Measurements from ENCODE around the gene PCDHGC5. TPM values are rescaled to one million over a fixed set of nuclear protein-coding genes. Genes with fewer than 3 reads are reported as not detected.

The PCDHGC5 gene
- total and polyA plus RNA-seq, 9 of the 15 experiments (the other 6 are each of a cell fraction or from before 2014, with no cell fraction given), result not detected

GRCh38 chr5:141486091-141486490, 2.8 kb upstream of the PCDHGC5 start:
- H3K9me3 ChIP-seq (replicated peaks; ENCODE audit: control insufficient read depth, insufficient read depth, low read depth, low read length), result no peaks in the 10 kb centered on the region
- H3K4me3 ChIP-seq, result no peak overlapping the region
- intact Hi-C loops (cut with micrococcal nuclease) (no loop called here), in situ Hi-C loops (cut with MboI) (no loop called here)
- no peak overlapping the region for H2AFZ ChIP-seq (ENCODE audit: low read depth, low read length)
- FAIRE-seq (no peak), ATAC-seq (no peak), DNase-seq (ENCODE audit: extremely low read depth in 1 of 4, low spot score in 3 of 4) (no peak)
- POLR2A ChIA-PET, result interaction anchor here (0.9 kb wide), 1 partner anchor 29 kb away, joined by 4 read pairs; no protein-coding TSS in a partner anchor
- no peak overlapping the region for H3K4me2 ChIP-seq (ENCODE audit: insufficient read depth, low read length)
- TF ChIP-seq RAD51 (IDR thresholded peaks at IDR 0.05; ENCODE audit: borderline replicate concordance, low read depth), result no peak
- TF ChIP-seq ZNF584 (CRISPR knock-in tag; IDR thresholded peaks at IDR 0.05; ENCODE audit: low read depth), result no peak
- TF ChIP-seq THRAP3 (IDR thresholded peaks at IDR 0.05; ENCODE audit: borderline replicate concordance), result no peak
- TF ChIP-seq ZNF316 (IDR thresholded peaks at IDR 0.05), result no peak
- TF ChIP-seq HDGF (IDR thresholded peaks at IDR 0.05), result no peak
- TF ChIP-seq RBM34 (IDR thresholded peaks at IDR 0.05; ENCODE audit: borderline replicate concordance, insufficient read depth, low read length), result no peak
- no peak for TF ChIP-seq ZNF282 (CRISPR knock-in tag; IDR thresholded peaks at IDR 0.05)
- H3K4me1 ChIP-seq (replicated peaks in 1 of 2; ENCODE audit: control insufficient read depth in 2 of 2, insufficient read depth in 2 of 2, low read length in 2 of 2), result peaks cover 0 to 6% of the 10 kb centered on the region in 2 experiments; a peak in 2 of 5 replicates
- H4K20me1 ChIP-seq (replicated peaks; ENCODE audit: control insufficient read depth, insufficient read depth, low read length), result 0 out of 2 replicates have a peak, but pooled peaks cover 5% of the 10 kb centered on the region
- H3K9me1 ChIP-seq (ENCODE audit: control insufficient read depth, insufficient read depth, low read length), result no peaks in the 10 kb centered on the region
- BruUV-seq (replicated peaks), result no TSS peak
- peaks cover 61 to 67% of the 10 kb centered on the region in 2 experiments for H3K27me3 ChIP-seq (ENCODE audit: control insufficient read depth in 2 of 2, insufficient read depth in 2 of 2, low read length in 2 of 2)
- H3K79me2 ChIP-seq (ENCODE audit: control insufficient read depth, insufficient read depth, low read length), result no peaks in the 10 kb centered on the region
- no peak overlapping the region for H3K9ac ChIP-seq (ENCODE audit: insufficient read depth in 1 of 2, low read depth in 2 of 2, low read length in 2 of 2)
- CTCF ChIA-PET (ENCODE audit: low intra/inter-chr PET ratio), result no interaction called here
- H3K27ac ChIP-seq (ENCODE audit: extremely low read depth, low read depth, low read length), result no peak overlapping the region
- WGBS (ENCODE audit: insufficient coverage, low coverage, missing lambda C conversion rate), result 17% methylated on average over 9 of the region's 9 CpGs
- H3K36me3 ChIP-seq (ENCODE audit: control insufficient read depth, insufficient read depth, low read length), result no peaks in the 10 kb centered on the region

- CTCF ChIA-PET (ENCODE audit: low intra/inter-chr PET ratio), result interaction anchor here (0.6 kb wide), 1 partner anchor 10 kb away, joined by 4 read pairs; no protein-coding TSS in a partner anchor
- POLR2A ChIA-PET, result interaction anchor here (0.7 kb wide), 1 partner anchor 242 kb away, joined by 3 read pairs; the partner anchor contains the start of gene PCDHB15
- H3K9me1 ChIP-seq (ENCODE audit: control insufficient read depth, insufficient read depth, low read length), result no peaks in the 10 kb centered on the region
- H3K27ac ChIP-seq (ENCODE audit: extremely low read depth, low read depth, low read length), result no peak overlapping the region
- peaks cover 0 to 15% of the 10 kb centered on the region in 2 experiments; a peak in 2 of 5 replicates for H3K4me1 ChIP-seq (replicated peaks in 1 of 2; ENCODE audit: control insufficient read depth in 2 of 2, insufficient read depth in 2 of 2, low read length in 2 of 2)
- H3K4me2 ChIP-seq (ENCODE audit: insufficient read depth, low read length), result no peak overlapping the region
- intact Hi-C loops (cut with micrococcal nuclease) (no loop called here), in situ Hi-C loops (cut with MboI) (no loop called here)
- BruUV-seq (replicated peaks), result no TSS peak
- H3K9ac ChIP-seq (ENCODE audit: insufficient read depth in 1 of 2, low read depth in 2 of 2, low read length in 2 of 2), result no peak overlapping the region
- no peak for FAIRE-seq
- H3K4me3 ChIP-seq, result no peak overlapping the region
- no peaks in the 10 kb centered on the region for H3K9me3 ChIP-seq (replicated peaks; ENCODE audit: control insufficient read depth, insufficient read depth, low read depth, low read length)
- WGBS (ENCODE audit: insufficient coverage, low coverage, missing lambda C conversion rate), result 0% methylated on average over 7 of the region's 7 CpGs
- peaks cover 64 to 78% of the 10 kb centered on the region in 2 experiments for H3K27me3 ChIP-seq (ENCODE audit: control insufficient read depth in 2 of 2, insufficient read depth in 2 of 2, low read length in 2 of 2)
- no peak overlapping the region for H2AFZ ChIP-seq (ENCODE audit: low read depth, low read length)
- no peak for DNase-seq (ENCODE audit: extremely low read depth in 1 of 4, low spot score in 3 of 4)
- no peaks in the 10 kb centered on the region for H3K79me2 ChIP-seq (ENCODE audit: control insufficient read depth, insufficient read depth, low read length)
- no peak for ATAC-seq
- H4K20me1 ChIP-seq (replicated peaks; ENCODE audit: control insufficient read depth, insufficient read depth, low read length), result 0 out of 2 replicates have a peak, but pooled peaks cover 5% of the 10 kb centered on the region
- H3K36me3 ChIP-seq (ENCODE audit: control insufficient read depth, insufficient read depth, low read length), result no peaks in the 10 kb centered on the region
- TF ChIP-seq E2F5 (CRISPR knock-in tag; IDR thresholded peaks at IDR 0.05) (no peak), NR3C1 (CRISPR knock-in tag; IDR thresholded peaks at IDR 0.05) (no peak), PREB (CRISPR knock-in tag; IDR thresholded peaks at IDR 0.05) (no peak), ARHGAP35 (IDR thresholded peaks at IDR 0.05; ENCODE audit: partially characterized antibody) (no peak), BCOR (IDR thresholded peaks at IDR 0.05) (no peak), STAT6 (CRISPR knock-in tag; IDR thresholded peaks at IDR 0.05) (no peak)
Measured at GRCh38 chr5:141487131-141487530, 1.8 kb upstream of the PCDHGC5 start.

All from K562 (cell line).